Peyer's patch (tissue), 4 donors: ENCODE data around the gene NFU1. TPM values are rescaled to one million over a fixed set of nuclear protein-coding genes. Genes with fewer than 3 reads are reported as not detected.

Experiments used
- DNase-seq, 3 donors: peaks; one replicate each; pipeline ENCODE4 v3.0.0-alpha.2; 2017 to 2019
- H3K27ac ChIP-seq, 4 donors: fragments of 200-600 bp; sonication (generic); one replicate each; pipeline ENCODE4 v1.5.1; 2016 to 2019
- H3K27me3 ChIP-seq, 2 donors: fragments of 200-600 bp; sonication (generic); one replicate each; pipeline ENCODE4 v1.5.1; 2019
- H3K36me3 ChIP-seq, 3 donors: fragments of 200-600 bp; sonication (generic); one replicate each; pipeline ENCODE4 v1.5.1; 2016 to 2019
- H3K4me1 ChIP-seq, 4 donors: fragments of 200-600 bp; sonication (generic); one replicate each; pipeline ENCODE4 v1.5.1; 2016 to 2019
- H3K4me3 ChIP-seq, 4 donors: fragments of 200-600 bp; sonication (generic); 1 replicate in 3 of 4; 2 replicates in 1 of 4; pipeline ENCODE4 v1.5.1; 2016 to 2019; ENCODE audit warnings: mild to moderate bottlenecking in 1 of 4
- H3K9me3 ChIP-seq, 4 donors: fragments of 200-600 bp; sonication (generic); one replicate each; pipeline ENCODE4 v1.5.1; 2016 to 2019; ENCODE audit warnings: mild to moderate bottlenecking in 1 of 4
- POLR2A ChIP-seq, 2 donors: fragments of 450-650 bp; IDR thresholded peaks; one replicate each; pipeline ENCODE4 v1.5.1; 2017; ENCODE audit warnings: antibody characterized with exemption in 2 of 2, mild to moderate bottlenecking in 2 of 2, moderate library complexity in 2 of 2
- total RNA-seq, 4 donors: library from RNA; depleted of rRNA; stranded (reverse); fragments of >200 nt; gene quantifications; one replicate each; pipeline ENCODE4 v1.1.0, GENCODE V29; 2016
- TF ChIP-seq, protein P1 (sequence below), 6 experiments: fragments of 450-650 bp in 4 of 6; fragments of 200-600 bp in 2 of 6; sonication (generic) in 1 of 6; IDR thresholded peaks; one replicate each; pipeline ENCODE4 v1.5.1; 2017 to 2019; ENCODE audit warnings: antibody characterized with exemption in 6 of 6, mild to moderate bottlenecking in 3 of 6, moderate library complexity in 1 of 6

The NFU1 gene
- total RNA-seq = 10 to 100 TPM; 16.9 to 47.0 (median 40.4) TPM

DNA sequence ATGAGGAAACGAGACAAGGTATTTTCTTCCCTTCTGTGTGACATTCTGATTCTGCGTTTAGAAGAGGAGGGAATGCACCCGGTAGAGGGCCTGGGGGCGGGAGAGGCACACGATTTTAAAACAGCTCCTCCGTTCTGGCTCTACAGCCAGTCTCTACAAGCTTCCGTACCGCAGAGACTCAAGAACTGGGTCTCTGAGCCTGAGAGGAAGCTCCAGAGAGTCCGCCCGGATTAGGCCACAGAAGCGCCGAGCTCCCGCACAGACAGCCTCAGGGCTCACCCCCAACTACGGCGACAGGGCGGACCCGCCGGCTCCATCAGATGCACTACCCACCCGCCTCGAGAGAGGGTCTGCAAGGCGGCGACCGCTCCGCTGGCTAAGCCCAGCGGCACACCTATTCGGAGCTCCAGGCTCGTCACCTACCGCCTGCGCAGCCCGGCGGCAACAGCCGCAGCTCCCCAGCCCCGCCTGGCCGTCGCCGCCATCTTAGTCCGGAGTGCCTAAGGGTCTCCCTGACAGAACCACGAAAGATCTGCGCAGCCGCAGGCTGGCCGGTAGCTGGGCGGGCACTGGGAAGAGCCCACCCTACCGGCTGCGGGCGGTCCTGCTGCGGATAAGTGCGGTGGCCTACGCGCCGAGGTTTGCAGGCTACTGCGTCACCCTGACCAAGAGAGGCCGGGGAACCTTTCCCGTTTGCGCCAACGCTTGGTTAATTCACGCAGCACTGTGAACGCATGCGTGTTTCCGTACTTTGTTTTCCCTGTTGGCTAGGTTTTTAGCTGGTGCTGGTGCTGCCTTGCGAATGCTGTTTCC, at the start of gene NFU1:
Gene NFU1, minus strand, starts transcription at position 498 of the 813 bp plus-strand sequence. Its CDS starts 13 bp downstream, at position 485.
- Histone ChIP-seq H3K9me3 (no peaks in the 10 kb centered on the region), H3K4me3 (peak within 1 kb of the TSS; percentile 64 to 87 (median 78)), H3K27me3 (no peaks in the 10 kb centered on the region), H3K27ac (peak within 1 kb of the TSS; percentile 92 to 97 (median 94)), H3K4me1 (peaks cover 0 to 24% (median 0%) of the 10 kb centered on the region in 4 donors), H3K36me3 (no peaks in the 10 kb centered on the region)
- peak; percentile 88 to 95 (median 91) for DNase-seq
- peak; percentile 61 to 63 for TF ChIP-seq POLR2A (IDR thresholded peaks at IDR 0.05)
- TF ChIP-seq, protein P1, sequence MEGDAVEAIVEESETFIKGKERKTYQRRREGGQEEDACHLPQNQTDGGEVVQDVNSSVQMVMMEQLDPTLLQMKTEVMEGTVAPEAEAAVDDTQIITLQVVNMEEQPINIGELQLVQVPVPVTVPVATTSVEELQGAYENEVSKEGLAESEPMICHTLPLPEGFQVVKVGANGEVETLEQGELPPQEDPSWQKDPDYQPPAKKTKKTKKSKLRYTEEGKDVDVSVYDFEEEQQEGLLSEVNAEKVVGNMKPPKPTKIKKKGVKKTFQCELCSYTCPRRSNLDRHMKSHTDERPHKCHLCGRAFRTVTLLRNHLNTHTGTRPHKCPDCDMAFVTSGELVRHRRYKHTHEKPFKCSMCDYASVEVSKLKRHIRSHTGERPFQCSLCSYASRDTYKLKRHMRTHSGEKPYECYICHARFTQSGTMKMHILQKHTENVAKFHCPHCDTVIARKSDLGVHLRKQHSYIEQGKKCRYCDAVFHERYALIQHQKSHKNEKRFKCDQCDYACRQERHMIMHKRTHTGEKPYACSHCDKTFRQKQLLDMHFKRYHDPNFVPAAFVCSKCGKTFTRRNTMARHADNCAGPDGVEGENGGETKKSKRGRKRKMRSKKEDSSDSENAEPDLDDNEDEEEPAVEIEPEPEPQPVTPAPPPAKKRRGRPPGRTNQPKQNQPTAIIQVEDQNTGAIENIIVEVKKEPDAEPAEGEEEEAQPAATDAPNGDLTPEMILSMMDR (IDR thresholded peaks at IDR 0.05) = peak; percentile 54 to 71 (median 60)

DNA sequence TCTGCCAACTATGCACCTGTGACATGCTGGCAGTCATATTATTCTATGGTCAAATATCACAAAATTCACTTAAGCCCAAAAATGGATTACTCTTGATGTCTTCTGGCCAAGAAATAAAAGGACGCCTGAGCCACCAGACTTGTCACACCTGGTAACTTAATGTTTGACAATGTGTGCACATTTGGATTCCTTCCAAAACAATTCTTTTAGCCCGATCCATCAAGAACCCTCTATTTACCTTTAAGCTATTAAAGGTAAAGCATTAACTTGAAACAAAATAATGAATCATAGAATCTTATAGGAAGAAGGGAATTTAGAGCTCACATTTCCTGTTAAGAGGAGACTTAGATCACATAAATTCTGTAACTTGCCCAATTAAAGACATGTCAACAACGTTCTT, 46.5 kb upstream of the NFU1 start:
- Histone ChIP-seq H3K27me3 (no peaks in the 10 kb centered on the region), H3K36me3 (peaks cover 0 to 4% (median 0%) of the 10 kb centered on the region in 3 donors), H3K27ac (peak overlapping the region in 1 of 4 donors; percentile 10), H3K4me1 (peaks cover 0 to 3% (median 0%) of the 10 kb centered on the region in 4 donors), H3K9me3 (no peaks in the 10 kb centered on the region), H3K4me3 (no peak overlapping the region)
- TF ChIP-seq, protein P1 (IDR thresholded peaks at IDR 0.05) = no peak
- DNase-seq = no peak

DNA sequence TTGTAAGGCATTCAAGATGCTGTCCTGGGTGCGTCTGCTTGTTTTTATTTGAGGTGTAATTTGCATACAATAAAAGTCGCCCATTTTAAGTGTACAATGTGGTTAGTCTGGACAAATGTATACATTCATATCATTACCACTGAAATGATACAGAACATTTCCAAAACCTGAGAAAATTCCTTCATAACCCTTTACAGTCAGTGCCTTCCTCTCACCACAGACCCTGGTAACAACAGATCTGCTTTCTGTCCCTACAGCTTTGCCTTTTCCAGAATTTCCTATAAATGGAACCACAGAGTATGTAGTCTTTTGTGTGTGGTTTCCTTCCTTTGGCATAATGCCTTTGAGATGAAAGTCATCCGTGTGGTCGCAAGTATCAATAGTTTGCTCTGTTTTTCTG, 45.8 kb upstream of the NFU1 start:
- no peak overlapping the region for H3K4me3 ChIP-seq
- H3K36me3 ChIP-seq = peaks cover 0 to 4% (median 0%) of the 10 kb centered on the region in 3 donors
- peaks cover 0 to 3% (median 0%) of the 10 kb centered on the region in 4 donors for H3K4me1 ChIP-seq
- TF ChIP-seq, protein P1 (IDR thresholded peaks at IDR 0.05) = no peak
- no peak for TF ChIP-seq POLR2A (IDR thresholded peaks at IDR 0.05)
- no peaks in the 10 kb centered on the region for H3K27me3 ChIP-seq
- H3K9me3 ChIP-seq = no peaks in the 10 kb centered on the region
- no peak for DNase-seq
- H3K27ac ChIP-seq = peak overlapping the region in 1 of 4 donors; percentile 25

DNA sequence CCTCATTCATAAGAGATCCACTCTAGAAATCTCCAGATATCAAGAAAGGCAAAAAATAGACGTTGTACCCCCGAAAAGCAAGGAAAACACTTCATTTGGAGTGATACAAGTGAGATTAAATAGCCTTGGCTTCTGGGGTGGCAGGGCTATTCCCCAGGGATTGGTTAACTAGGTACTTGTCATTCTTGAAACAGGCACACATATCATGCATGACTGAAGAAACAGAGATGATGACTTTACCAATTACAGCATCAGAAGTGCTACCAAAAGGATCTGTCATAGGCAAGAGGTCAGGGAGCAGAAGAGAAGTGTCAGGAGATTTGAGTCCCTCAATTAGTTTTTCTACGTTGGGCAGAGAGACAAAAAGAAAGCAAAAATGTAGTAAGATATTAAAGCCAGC, 45.2 kb upstream of the NFU1 start:
- peaks cover 0 to 3% (median 0%) of the 10 kb centered on the region in 4 donors for H3K4me1 ChIP-seq
- DNase-seq = no peak
- no peak overlapping the region for H3K27ac ChIP-seq
- no peak overlapping the region for H3K4me3 ChIP-seq
- H3K27me3 ChIP-seq = no peaks in the 10 kb centered on the region
- TF ChIP-seq POLR2A (IDR thresholded peaks at IDR 0.05) = no peak
- TF ChIP-seq, protein P1 (IDR thresholded peaks at IDR 0.05) = no peak
- H3K36me3 ChIP-seq = peaks cover 0 to 3% (median 0%) of the 10 kb centered on the region in 3 donors
- H3K9me3 ChIP-seq = no peaks in the 10 kb centered on the region

DNA sequence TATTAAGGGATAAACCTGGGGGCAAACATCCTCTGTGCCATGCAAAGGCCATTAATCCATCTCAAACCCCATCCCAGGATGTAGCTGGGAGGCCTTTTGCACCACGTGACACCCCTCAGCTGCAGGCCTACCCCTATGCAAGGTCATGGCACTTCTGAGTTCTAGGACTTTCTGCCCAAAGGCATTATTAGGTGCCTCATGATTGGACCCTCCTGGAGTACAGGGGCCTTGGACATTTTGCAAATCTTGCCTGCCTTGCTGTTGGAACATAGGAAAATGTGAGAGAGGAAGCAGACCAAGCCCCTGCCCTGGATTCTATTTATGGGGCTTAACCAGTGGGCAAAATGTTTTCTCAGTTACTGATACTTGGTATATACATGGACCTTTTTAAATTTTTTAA, 44.2 kb upstream of the NFU1 start:
- TF ChIP-seq, protein P1 (IDR thresholded peaks at IDR 0.05) = no peak
- no peak for DNase-seq
- no peaks in the 10 kb centered on the region for H3K9me3 ChIP-seq

More for the DNA sequence above, 44.2 kb upstream of the NFU1 start:
- Histone ChIP-seq H3K36me3 (no peaks in the 10 kb centered on the region), H3K27me3 (no peaks in the 10 kb centered on the region), H3K4me1 (peaks cover 0 to 3% (median 0%) of the 10 kb centered on the region in 4 donors), H3K4me3 (no peak overlapping the region), H3K27ac (no peak overlapping the region)
